Right cardiac atrium (tissue), 5 donors: ENCODE measurements around the gene ARHGAP15. TPM values are rescaled to one million over a fixed set of nuclear protein-coding genes. Genes with fewer than 3 reads are reported as not detected.
A peak's percentile ranks its signal among the peaks of the same experiment; 100 is the strongest.

Source experiments
- ATAC-seq, 2 donors: fragments of 200-7000 bp; cut with Tn5 transposase; one replicate each; pipeline versions ENCODE4 v1.8.0 to v1.9.1; 2020; ENCODE audit warnings: moderate library complexity in 2 of 2, mild to moderate bottlenecking in 1 of 2
- DNase-seq, 3 donors: peaks; one replicate each; pipeline ENCODE4 v3.0.0-alpha.2; 2020
- H3K27ac ChIP-seq: one replicate; pipeline ENCODE4 v1.5.1; 2013; ENCODE audit warnings: mild to moderate bottlenecking, low read length, control low read depth, moderate library complexity
- H3K27me3 ChIP-seq: one replicate; pipeline ENCODE4 v1.6.1; 2013; ENCODE audit not compliant: control insufficient read depth, insufficient read depth
- H3K4me1 ChIP-seq: one replicate; pipeline ENCODE4 v1.6.1; 2013; ENCODE audit warnings: low read length; ENCODE audit not compliant: control insufficient read depth, insufficient read depth
- H3K4me3 ChIP-seq: one replicate; pipeline ENCODE4 v1.5.1; 2013; ENCODE audit warnings: low read length, control low read depth
- H3K9me3 ChIP-seq: one replicate; pipeline ENCODE4 v1.6.1; 2013; ENCODE audit warnings: low read length; ENCODE audit not compliant: control insufficient read depth
- WGBS: extraction: QIAGEN DNeasy Blood & Tissue Kit; methylation state at CpG from one replicate; pipeline ENCODE4 v1.1.7; 2013; 5-methylcytosine and 5-hydroxymethylcytosine counted together
- intact Hi-C, 4 donors: fragments of 100-400 bp; cut with DNase I; formaldehyde crosslinking; loops; one replicate each; pipeline versions ENCODE4 v1.11.0 to v1.14.0; 2022 to 2023
- polyA plus RNA-seq: library from polyadenylated mRNA; stranded (reverse); fragments of 200-250 nt; gene quantifications from one replicate; pipeline ENCODE4 v1.2.3, GENCODE V29; 2013
- total RNA-seq, 4 donors: library from RNA; stranded (reverse); fragmentation: NEBNext Ultra II Directional; extraction: Animal tissue kit (Norgen Biotek cat#: 25700); gene quantifications; one replicate each; pipeline ENCODE4 v1.2.1, GENCODE V29; 2021
- donor health status: healthy with polysubstance abuse.
- donor health status: DM: no; HTN: yes; CAD: no.
- donor health status: DM: no; HTN: no; CAD: no.
- donor health status: DM: no; HTN: yes; CAD: no; lungs with severe emphysema.
- donor health status: DM: yes; HTN: yes; CAD: no.

Gene ARHGAP15
- total and polyA plus RNA-seq, 5 donors: 4.5 to 8.4 (median 6.5) TPM

DNA sequence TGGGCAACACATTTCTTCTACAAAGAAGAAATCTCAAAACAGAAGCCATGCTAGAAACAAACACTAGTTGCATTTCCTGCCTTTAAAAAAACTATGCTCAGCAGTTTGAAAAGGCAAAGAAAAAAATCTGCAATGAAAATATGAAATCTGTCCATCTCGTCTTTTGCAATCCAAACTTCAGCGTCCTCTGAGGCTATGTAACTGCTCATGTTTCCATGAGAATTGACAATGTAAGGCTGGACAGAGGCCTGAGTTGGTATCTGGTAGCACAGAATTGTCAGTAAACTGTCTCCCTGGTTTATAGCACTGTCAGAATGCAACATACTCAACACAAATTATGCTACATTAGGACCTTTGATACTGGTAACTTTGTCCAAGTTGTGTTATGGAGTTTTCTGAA is 429.9 kb downstream of the ARHGAP15 start:
- ATAC-seq (no peak), DNase-seq (no peak)
- Histone ChIP-seq H3K27ac (no peak overlapping the region), H3K27me3 (no peaks in the 10 kb centered on the region), H3K9me3 (no peaks in the 10 kb centered on the region), H3K4me3 (no peak overlapping the region), H3K4me1 (no peaks in the 10 kb centered on the region)
- intact Hi-C loops: no loop called here
- WGBS: 55% methylated on average over 2 of the region's 2 CpGs

DNA sequence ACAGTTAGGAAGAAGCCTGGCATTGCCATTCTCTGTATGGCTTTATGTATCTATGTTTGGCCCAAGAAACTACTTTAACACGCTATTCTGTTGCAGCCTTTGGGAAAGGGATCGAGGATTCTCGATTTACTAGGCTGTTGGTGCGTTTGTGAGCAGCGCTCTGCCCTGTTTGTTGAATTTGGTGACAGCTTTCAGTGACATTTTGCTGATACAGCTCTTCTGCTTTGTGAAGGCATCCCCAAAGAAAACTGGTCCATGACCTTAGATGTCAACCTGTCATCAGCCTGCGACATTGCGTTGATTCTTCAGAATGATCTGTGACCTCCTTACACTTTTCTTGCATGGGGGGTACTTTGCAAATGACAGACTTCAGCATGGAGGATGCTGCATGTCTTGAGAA is 431.5 kb downstream of the ARHGAP15 start:
- intact Hi-C loops: no loop called here
- no peak for DNase-seq
- no peaks in the 10 kb centered on the region for H3K27me3 ChIP-seq
- no peaks in the 10 kb centered on the region for H3K4me1 ChIP-seq
- H3K27ac ChIP-seq: no peak overlapping the region
- 66% methylated on average over 7 of the region's 7 CpGs for WGBS
- no peak for ATAC-seq
- H3K4me3 ChIP-seq: no peak overlapping the region
- no peaks in the 10 kb centered on the region for H3K9me3 ChIP-seq

- no peak for ATAC-seq
- intact Hi-C loops: no loop called here
- WGBS: 95% methylated on average over 2 of the region's 2 CpGs
Measured at GRCh38 chr2:143564419-143564818, 435.2 kb downstream of the ARHGAP15 start.

GRCh38 chr2:143571747-143572146 is 442.5 kb downstream of the ARHGAP15 start:
- Histone ChIP-seq H3K4me1 (no peaks in the 10 kb centered on the region), H3K27me3 (no peaks in the 10 kb centered on the region), H3K27ac (no peak overlapping the region), H3K4me3 (no peak overlapping the region), H3K9me3 (no peaks in the 10 kb centered on the region)
- ATAC-seq (no peak), DNase-seq (no peak)
- WGBS: 88% methylated on average over 1 of the region's 1 CpG
- intact Hi-C loops: no loop called here

More at GRCh38 chr2:143564419-143564818, 435.2 kb downstream of the ARHGAP15 start:
- Histone ChIP-seq H3K4me1 (no peaks in the 10 kb centered on the region), H3K9me3 (no peaks in the 10 kb centered on the region), H3K27me3 (no peaks in the 10 kb centered on the region), H3K27ac (no peak overlapping the region), H3K4me3 (no peak overlapping the region)
- no peak for DNase-seq

DNA sequence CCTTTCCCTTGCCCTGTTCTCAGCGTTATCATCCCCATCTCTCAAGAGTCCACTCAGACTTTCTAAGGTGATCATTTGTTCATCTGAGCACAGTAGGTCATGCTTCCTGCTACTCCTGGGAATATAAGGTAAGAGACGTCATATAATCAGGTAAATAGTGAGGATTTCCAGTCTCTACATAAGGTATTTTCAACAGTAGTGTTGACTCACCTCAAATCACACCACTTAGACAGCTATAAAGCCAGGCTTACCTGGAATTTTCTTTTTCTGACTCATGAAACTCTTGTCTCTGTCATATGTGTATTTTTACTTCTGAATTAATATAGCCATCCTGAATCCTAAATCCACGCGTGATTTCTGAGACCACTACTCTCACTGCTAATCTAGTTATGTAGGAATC is 443.2 kb downstream of the ARHGAP15 start:
- Histone ChIP-seq H3K4me1 (no peaks in the 10 kb centered on the region), H3K4me3 (no peak overlapping the region), H3K27ac (no peak overlapping the region), H3K27me3 (no peaks in the 10 kb centered on the region), H3K9me3 (no peaks in the 10 kb centered on the region)
- intact Hi-C loops: no loop called here
- ATAC-seq (no peak), DNase-seq (no peak)
- WGBS: 88% methylated on average over 4 of the region's 4 CpGs

DNA sequence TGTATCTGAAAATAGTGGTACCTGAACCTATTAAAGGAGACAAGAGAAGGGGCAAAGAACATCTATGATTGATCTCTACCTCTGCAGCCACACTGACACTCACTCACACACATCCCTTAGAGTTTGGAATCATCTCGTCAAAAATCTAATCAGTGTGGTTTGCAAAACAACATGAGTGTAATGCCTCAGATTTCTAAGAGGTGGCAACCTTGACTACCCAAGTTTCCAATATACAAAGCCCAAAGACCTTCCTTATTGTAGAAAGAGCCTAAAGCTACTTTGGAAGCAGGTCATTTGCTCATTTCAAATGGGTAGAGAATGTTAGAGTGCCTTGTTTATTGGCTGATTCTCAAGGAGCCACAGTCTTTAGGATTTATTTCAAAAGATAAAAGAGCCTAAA is 444.9 kb downstream of the ARHGAP15 start:
- Histone ChIP-seq H3K4me3 (no peak overlapping the region), H3K9me3 (no peaks in the 10 kb centered on the region), H3K27ac (no peak overlapping the region), H3K27me3 (no peaks in the 10 kb centered on the region), H3K4me1 (no peaks in the 10 kb centered on the region)
- DNase-seq: no peak
- no peak for ATAC-seq
- intact Hi-C loops: no loop called here
- WGBS: 63% methylated on average over 1 of the region's 1 CpG

DNA sequence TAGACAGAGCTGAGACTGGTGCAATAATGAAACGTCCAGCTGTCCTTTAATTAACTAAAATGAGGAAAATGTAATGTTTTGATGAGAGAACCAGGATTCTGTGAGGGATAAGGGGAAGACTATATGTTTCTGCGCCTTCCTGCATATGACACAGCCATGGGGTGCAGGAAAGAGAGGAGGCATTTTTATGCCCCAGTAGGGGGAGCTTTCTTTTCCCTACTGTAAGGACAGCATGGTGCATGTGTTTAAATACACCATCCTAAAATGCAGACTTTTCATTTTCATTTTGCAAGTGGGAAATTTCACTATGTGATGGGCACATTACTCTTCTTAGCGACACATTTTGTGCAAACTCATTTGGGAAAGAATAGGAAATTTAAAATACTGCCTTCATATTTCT is 446.1 kb downstream of the ARHGAP15 start:
- DNase-seq (no peak), ATAC-seq (no peak)
- Histone ChIP-seq H3K4me3 (no peak overlapping the region), H3K27me3 (no peaks in the 10 kb centered on the region), H3K9me3 (no peaks in the 10 kb centered on the region), H3K27ac (no peak overlapping the region), H3K4me1 (no peaks in the 10 kb centered on the region)
- intact Hi-C loops: no loop called here
- 82% methylated on average over 3 of the region's 3 CpGs for WGBS

GRCh38 chr2:143577489-143577888 is 448.3 kb downstream of the ARHGAP15 start:
- peaks cover 3% of the 10 kb centered on the region for H3K4me1 ChIP-seq
- no peak for ATAC-seq
- no peak for DNase-seq
- no peak overlapping the region for H3K4me3 ChIP-seq
- no peaks in the 10 kb centered on the region for H3K9me3 ChIP-seq
- H3K27ac ChIP-seq: no peak overlapping the region
- no peaks in the 10 kb centered on the region for H3K27me3 ChIP-seq
- intact Hi-C loops: no loop called here
- 90% methylated on average over 2 of the region's 2 CpGs for WGBS

- intact Hi-C loops: no loop called here
- WGBS: 81% methylated on average over 4 of the region's 4 CpGs
- ATAC-seq: no peak
- H3K4me3 ChIP-seq: no peak overlapping the region
- DNase-seq: no peak
- no peak overlapping the region for H3K27ac ChIP-seq
- H3K9me3 ChIP-seq: no peaks in the 10 kb centered on the region
- peaks cover 4% of the 10 kb centered on the region for H3K4me1 ChIP-seq
- no peaks in the 10 kb centered on the region for H3K27me3 ChIP-seq
Measured at GRCh38 chr2:143579456-143579855, 450.2 kb downstream of the ARHGAP15 start.

DNA sequence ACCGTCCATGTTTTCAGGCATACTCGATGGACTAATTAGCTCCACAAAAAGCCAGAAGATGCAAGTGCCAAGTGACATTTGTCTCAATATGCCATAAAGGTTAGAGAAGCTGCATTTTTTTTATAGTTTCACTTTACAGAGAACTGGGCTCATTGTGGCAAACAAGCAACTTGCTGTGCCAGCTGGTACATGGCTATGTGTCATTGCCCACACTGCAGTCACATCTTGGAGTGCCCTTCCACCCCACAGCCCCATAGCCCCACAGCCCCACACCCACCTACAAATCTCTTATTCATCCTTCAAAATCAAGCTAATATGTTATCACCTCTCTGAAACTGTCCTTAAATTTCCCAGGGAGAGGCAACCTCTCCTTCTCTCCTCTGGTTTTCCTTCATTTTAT is 451.9 kb downstream of the ARHGAP15 start:
- no peak overlapping the region for H3K27ac ChIP-seq
- H3K9me3 ChIP-seq: no peaks in the 10 kb centered on the region
- no peak for ATAC-seq
- intact Hi-C loops: no loop called here
- no peak for DNase-seq
- WGBS: 76% methylated on average over 2 of the region's 2 CpGs
- peaks cover 4% of the 10 kb centered on the region for H3K4me1 ChIP-seq
- no peaks in the 10 kb centered on the region for H3K27me3 ChIP-seq
- H3K4me3 ChIP-seq: no peak overlapping the region

DNA sequence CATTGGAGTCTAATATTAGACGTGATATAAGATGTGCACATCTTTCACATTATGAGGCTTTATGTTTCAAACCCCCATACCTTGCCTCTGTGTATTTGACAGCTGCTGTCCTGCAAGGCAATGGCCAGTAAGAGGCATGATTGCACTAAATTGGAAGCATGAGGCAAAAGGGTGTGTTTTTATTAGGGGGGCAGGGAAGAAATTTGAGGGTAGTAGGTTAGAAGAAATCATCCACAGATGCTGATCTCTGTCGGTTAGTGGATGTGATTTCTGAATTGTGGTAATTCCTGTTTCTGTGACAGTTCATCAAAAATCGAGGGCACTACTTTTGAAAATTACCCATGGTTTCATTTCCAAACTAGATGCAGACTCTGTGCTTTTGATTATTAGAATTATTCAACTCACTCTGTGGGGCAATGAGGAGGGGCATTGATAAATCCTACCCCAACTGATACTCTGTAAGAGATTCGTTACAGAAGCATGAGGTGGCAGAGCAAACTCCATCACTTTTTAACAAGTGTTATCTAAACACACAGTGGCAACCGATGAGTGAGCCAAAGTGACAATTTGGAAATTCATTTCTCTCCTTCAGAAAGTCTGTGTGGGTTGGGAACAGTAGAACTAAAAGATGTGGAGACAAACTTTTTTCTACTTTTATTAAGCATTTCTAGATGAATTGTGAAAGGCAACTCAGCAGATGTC is 453.0 kb downstream of the ARHGAP15 start:
- no peak overlapping the region for H3K27ac ChIP-seq
- no peaks in the 10 kb centered on the region for H3K9me3 ChIP-seq
- intact Hi-C loops: no loop called here
- H3K4me3 ChIP-seq: peak overlapping the region; percentile 27
- ATAC-seq (no peak), DNase-seq (no peak)
- WGBS: 26% methylated on average over 5 of the region's 5 CpGs
- no peaks in the 10 kb centered on the region for H3K27me3 ChIP-seq
- peaks cover 4% of the 10 kb centered on the region for H3K4me1 ChIP-seq

DNA sequence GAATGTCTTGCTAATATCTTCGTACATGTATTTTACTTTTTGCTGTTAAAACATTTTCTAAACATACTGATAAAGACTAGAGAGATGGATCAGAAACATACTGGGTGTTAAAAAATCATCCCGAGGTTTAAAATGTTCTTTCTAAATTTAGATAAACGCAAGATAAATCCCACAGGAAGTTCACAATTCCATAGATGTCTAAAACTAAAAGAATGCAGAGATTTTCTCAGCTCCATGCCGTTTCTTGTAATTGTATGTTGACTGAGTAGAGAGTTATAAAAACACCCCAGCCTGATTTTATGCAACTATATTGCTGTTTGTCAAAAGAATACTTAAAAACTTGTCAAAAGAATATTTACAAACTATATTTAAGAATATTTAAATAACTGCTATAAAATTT is 455.7 kb downstream of the ARHGAP15 start:
- DNase-seq (no peak), ATAC-seq (no peak)
- H3K4me3 ChIP-seq: no peak overlapping the region
- WGBS: 27% methylated on average over 4 of the region's 4 CpGs
- H3K27ac ChIP-seq: no peak overlapping the region
- peaks cover 4% of the 10 kb centered on the region for H3K4me1 ChIP-seq
- H3K27me3 ChIP-seq: no peaks in the 10 kb centered on the region
- H3K9me3 ChIP-seq: no peaks in the 10 kb centered on the region
- intact Hi-C loops: no loop called here
